GM12891 (cell line): Measurements from ENCODE around the gene ANKHD1.

ENCODE experiments used
- PAX5 ChIP-seq: IDR thresholded peaks from 2 replicates; pipeline ENCODE4 v1.6.1; 2011; ENCODE audit warnings: low read length, moderate library complexity, mild to moderate bottlenecking; ENCODE audit not compliant: insufficient read depth, severe bottlenecking
- POLR2A ChIP-seq: IDR thresholded peaks from 2 replicates; pipeline ENCODE4 v1.6.1; 2011; ENCODE audit warnings: low read depth, low read length, control low read depth
- POLR2AphosphoS5 ChIP-seq: IDR thresholded peaks from 2 replicates; pipeline ENCODE4 v1.6.1; 2011; ENCODE audit warnings: low read depth, low read length, control low read depth
- SPI1 ChIP-seq: IDR thresholded peaks from 2 replicates; pipeline ENCODE4 v1.6.1; 2011; ENCODE audit warnings: low read depth, low read length, control low read depth
- TAF1 ChIP-seq: IDR thresholded peaks from 2 replicates; pipeline ENCODE4 v1.6.1; 2011; ENCODE audit warnings: low read depth, low read length, control low read depth

- TF ChIP-seq POLR2A (no peak), POLR2AphosphoS5 (no peak), SPI1 (no peak), PAX5 (no peak), TAF1 (no peak)
Observed at GRCh38 chr5:140413230-140413629, 11.6 kb downstream of the ANKHD1 start.
